ENCODE data around the gene CIDEA.

DNA sequence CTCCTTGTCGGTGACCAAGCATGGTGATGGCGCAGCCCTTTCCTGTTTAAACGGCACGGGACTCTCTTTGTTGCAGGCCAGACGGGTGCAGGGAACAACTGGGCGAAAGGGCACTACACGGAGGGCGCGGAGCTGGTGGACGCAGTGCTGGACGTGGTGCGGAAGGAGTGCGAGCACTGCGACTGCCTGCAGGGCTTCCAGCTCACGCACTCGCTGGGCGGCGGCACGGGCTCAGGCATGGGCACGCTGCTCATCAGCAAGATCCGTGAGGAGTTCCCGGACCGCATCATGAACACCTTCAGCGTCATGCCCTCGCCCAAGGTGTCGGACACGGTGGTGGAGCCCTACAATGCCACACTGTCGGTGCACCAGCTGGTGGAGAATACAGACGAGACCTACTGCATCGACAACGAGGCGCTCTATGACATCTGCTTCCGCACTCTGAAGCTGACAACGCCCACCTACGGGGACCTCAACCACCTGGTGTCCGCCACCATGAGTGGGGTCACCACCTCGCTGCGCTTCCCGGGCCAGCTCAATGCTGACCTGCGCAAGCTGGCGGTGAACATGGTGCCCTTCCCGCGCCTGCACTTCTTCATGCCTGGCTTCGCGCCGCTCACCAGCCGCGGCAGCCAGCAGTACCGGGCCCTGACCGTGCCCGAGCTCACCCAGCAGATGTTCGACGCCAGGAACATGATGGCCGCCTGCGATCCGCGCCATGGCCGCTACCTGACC is 71.0 kb downstream of the CIDEA start:
- TF ChIP-seq, protein P1, sequence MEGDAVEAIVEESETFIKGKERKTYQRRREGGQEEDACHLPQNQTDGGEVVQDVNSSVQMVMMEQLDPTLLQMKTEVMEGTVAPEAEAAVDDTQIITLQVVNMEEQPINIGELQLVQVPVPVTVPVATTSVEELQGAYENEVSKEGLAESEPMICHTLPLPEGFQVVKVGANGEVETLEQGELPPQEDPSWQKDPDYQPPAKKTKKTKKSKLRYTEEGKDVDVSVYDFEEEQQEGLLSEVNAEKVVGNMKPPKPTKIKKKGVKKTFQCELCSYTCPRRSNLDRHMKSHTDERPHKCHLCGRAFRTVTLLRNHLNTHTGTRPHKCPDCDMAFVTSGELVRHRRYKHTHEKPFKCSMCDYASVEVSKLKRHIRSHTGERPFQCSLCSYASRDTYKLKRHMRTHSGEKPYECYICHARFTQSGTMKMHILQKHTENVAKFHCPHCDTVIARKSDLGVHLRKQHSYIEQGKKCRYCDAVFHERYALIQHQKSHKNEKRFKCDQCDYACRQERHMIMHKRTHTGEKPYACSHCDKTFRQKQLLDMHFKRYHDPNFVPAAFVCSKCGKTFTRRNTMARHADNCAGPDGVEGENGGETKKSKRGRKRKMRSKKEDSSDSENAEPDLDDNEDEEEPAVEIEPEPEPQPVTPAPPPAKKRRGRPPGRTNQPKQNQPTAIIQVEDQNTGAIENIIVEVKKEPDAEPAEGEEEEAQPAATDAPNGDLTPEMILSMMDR (IDR thresholded peaks at IDR 0.05): no peak
- no peak for TF ChIP-seq POLR2A (IDR thresholded peaks at IDR 0.05)

Measured in testis (tissue), 2 donors.